BE2C (cell line): ENCODE data around the gene ENKUR.

ENCODE experiments used
- DNase-seq: peaks from one replicate; pipeline ENCODE4 v3.0.0-alpha.2; 2020
- H3K27me3 ChIP-seq: fragments of 250-450 bp; sonication (Bioruptor Pico); 2 replicates; pipeline ENCODE4 v1.5.1; 2020; ENCODE audit warnings: mild to moderate bottlenecking
- H3K36me3 ChIP-seq: fragments of 250-450 bp; sonication (Bioruptor Pico); 2 replicates; pipeline ENCODE4 v1.5.1; 2020; ENCODE audit warnings: mild to moderate bottlenecking
- H3K4me1 ChIP-seq: fragments of 250-450 bp; sonication (Bioruptor Pico); 2 replicates; pipeline ENCODE4 v1.5.1; 2020
- H3K4me3 ChIP-seq: 2 replicates; pipeline ENCODE4 v1.5.1; 2011; ENCODE audit warnings: low read depth, low read length
- H3K9me3 ChIP-seq: fragments of 250-450 bp; sonication (Bioruptor Pico); 2 replicates; pipeline ENCODE4 v1.5.1; 2020
- CTCF ChIP-seq: IDR thresholded peaks from 2 replicates; pipeline ENCODE4 v1.5.1; 2012; ENCODE audit warnings: mild to moderate bottlenecking, low read depth, low read length

ENKUR gene

DNA sequence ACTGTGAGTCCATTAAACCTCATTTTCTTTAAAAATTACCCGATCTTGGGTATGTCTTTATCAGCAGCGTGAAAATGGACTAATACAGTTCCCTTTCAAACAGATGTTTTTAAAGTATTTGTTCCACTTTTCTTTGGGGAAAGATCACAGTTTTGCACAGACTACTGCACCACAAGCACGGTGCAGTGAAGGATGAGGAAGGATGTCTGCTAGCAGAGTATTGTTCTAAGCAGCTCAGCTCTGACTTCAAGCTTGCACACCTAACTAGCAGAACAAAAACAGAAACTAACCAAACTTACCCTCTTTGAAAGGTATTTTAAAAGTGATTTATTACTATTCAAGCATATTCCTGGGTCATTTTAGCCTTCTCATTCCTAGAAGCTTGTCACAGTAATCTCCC is 20.4 kb upstream of the ENKUR start:
- TF ChIP-seq CTCF: no peak
- no peak for DNase-seq
- H3K9me3 ChIP-seq: no peaks in the 10 kb centered on the region
- H3K4me1 ChIP-seq: no peaks in the 10 kb centered on the region
- H3K27me3 ChIP-seq: no peaks in the 10 kb centered on the region
- H3K36me3 ChIP-seq: no peaks in the 10 kb centered on the region
- no peak overlapping the region for H3K4me3 ChIP-seq

- Histone ChIP-seq H3K4me1 (no peaks in the 10 kb centered on the region), H3K9me3 (no peaks in the 10 kb centered on the region), H3K27me3 (no peaks in the 10 kb centered on the region), H3K4me3 (no peak overlapping the region), H3K36me3 (no peaks in the 10 kb centered on the region)
- DNase-seq: no peak
- TF ChIP-seq CTCF: no peak
Measured at GRCh38 chr10:25029519-25029918, 13.6 kb upstream of the ENKUR start.

DNA sequence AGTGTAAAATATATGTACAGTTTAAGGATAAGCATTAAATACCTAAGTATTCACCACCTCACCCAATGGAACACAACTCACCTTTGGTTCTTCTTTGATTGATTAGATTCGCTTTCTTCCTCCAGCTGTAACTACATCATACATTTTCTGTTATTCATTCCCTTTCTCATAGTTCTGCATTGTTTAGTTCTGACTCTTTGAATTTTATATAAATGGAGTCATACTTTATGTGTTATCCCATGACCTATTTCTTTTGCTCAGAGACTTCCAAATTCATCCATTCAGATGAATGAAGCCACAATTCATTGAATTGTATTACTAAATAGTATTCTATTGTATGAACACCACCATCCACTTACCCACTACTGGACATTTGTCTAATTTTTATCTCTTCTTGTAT is 12.8 kb upstream of the ENKUR start:
- Histone ChIP-seq H3K9me3 (no peaks in the 10 kb centered on the region), H3K27me3 (no peaks in the 10 kb centered on the region), H3K4me1 (no peaks in the 10 kb centered on the region), H3K4me3 (no peak overlapping the region), H3K36me3 (no peaks in the 10 kb centered on the region)
- no peak for TF ChIP-seq CTCF
- no peak for DNase-seq

DNA sequence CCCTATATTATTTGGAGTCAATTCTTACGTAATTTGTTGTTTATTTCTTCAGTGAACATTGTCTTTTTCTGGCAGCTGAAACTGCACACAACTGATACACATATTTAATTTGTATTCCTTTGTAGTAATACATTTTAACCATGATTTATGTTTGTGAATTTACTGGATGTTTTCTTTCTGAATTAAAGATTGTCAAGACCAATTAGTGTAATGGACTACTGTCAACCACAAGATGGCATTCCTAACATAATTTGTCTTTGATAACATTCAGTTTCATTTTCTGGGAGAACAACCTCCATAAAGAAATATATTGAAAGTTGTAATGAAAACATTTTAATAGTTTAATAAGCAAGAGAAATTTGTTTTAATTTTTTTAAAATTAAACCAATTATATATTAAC is 10.5 kb upstream of the ENKUR start:
- H3K4me3 ChIP-seq: no peak overlapping the region
- no peaks in the 10 kb centered on the region for H3K36me3 ChIP-seq
- no peaks in the 10 kb centered on the region for H3K27me3 ChIP-seq
- TF ChIP-seq CTCF: no peak; the same call in 1 of the 2 replicates
- no peak for DNase-seq
- H3K4me1 ChIP-seq: no peaks in the 10 kb centered on the region
- H3K9me3 ChIP-seq: no peaks in the 10 kb centered on the region

- TF ChIP-seq CTCF: no peak
- Histone ChIP-seq H3K36me3 (no peaks in the 10 kb centered on the region), H3K27me3 (no peaks in the 10 kb centered on the region), H3K9me3 (no peaks in the 10 kb centered on the region), H3K4me1 (no peaks in the 10 kb centered on the region), H3K4me3 (no peak overlapping the region)
- DNase-seq: no peak
Measured at GRCh38 chr10:25024528-25024927, 8.6 kb upstream of the ENKUR start.

GRCh38 chr10:25023278-25023677 is 7.3 kb upstream of the ENKUR start:
- H3K9me3 ChIP-seq: no peaks in the 10 kb centered on the region
- H3K27me3 ChIP-seq: no peaks in the 10 kb centered on the region
- H3K4me3 ChIP-seq: no peak overlapping the region
- H3K4me1 ChIP-seq: no peaks in the 10 kb centered on the region
- no peak for DNase-seq
- TF ChIP-seq CTCF: no peak
- H3K36me3 ChIP-seq: no peaks in the 10 kb centered on the region
